Esophagus squamous epithelium (tissue), 5 donors: ENCODE results near the gene TEX48. TPM values are rescaled to one million over a fixed set of nuclear protein-coding genes. Genes with fewer than 3 reads are reported as not detected.

ENCODE experiments used
- DNase-seq: peaks from one replicate; lab custom pipeline; 2025; lab: John Stamatoyannopoulos, UW
- H3K27ac ChIP-seq, 4 donors: fragments of 200-600 bp; sonication (generic); one replicate each; pipeline ENCODE4 v1.5.1; 2016 to 2019; ENCODE audit warnings: mild to moderate bottlenecking in 1 of 4
- H3K27me3 ChIP-seq, 4 donors: fragments of 200-600 bp; sonication (generic); 1 replicate in 3 of 4; 2 replicates in 1 of 4; pipeline versions ENCODE4 v1.5.1 to v1.6.0; 2017 to 2021; ENCODE audit warnings: antibody characterized with exemption in 1 of 4
- H3K36me3 ChIP-seq, 3 donors: fragments of 200-600 bp; sonication (generic); one replicate each; pipeline ENCODE4 v1.5.1; 2016 to 2019
- H3K4me1 ChIP-seq, 3 donors: fragments of 200-600 bp; sonication (generic); one replicate each; pipeline ENCODE4 v1.5.1; 2017 to 2019
- H3K4me3 ChIP-seq, 4 donors: fragments of 200-600 bp; sonication (generic); 1 replicate in 3 of 4; 2 replicates in 1 of 4; pipeline ENCODE4 v1.5.1; 2016 to 2019; ENCODE audit warnings: mild to moderate bottlenecking in 2 of 4, moderate library complexity in 1 of 4
- H3K9me3 ChIP-seq, 3 donors: fragments of 200-600 bp; sonication (generic); one replicate each; pipeline ENCODE4 v1.5.1; 2016 to 2019
- POLR2A ChIP-seq, 4 donors: fragments of 450-650 bp; IDR thresholded peaks; one replicate each; pipeline ENCODE4 v1.6.1; 2017; ENCODE audit warnings: antibody characterized with exemption in 4 of 4, mild to moderate bottlenecking in 4 of 4, moderate library complexity in 3 of 4
- WGBS, 2 donors: methylation state at CpG; one replicate each; pipeline ENCODE4 v1.1.5; 2018; 5-methylcytosine and 5-hydroxymethylcytosine counted together
- intact Hi-C: fragments of 100-400 bp; cut with DNase I; formaldehyde crosslinking; loops from one replicate; pipeline ENCODE4 v1.15.0; 2022
- total RNA-seq, 4 donors: library from RNA; depleted of rRNA; stranded (reverse); fragments of >200 nt; gene quantifications; one replicate each; pipeline ENCODE4 v1.1.0, GENCODE V29; 2016
- TF ChIP-seq, protein P1 (sequence below), 6 experiments: fragments of 450-650 bp in 4 of 6; fragments of 200-600 bp in 2 of 6; sonication (generic) in 2 of 6; IDR thresholded peaks; one replicate each; pipeline ENCODE4 v1.5.1; 2016 to 2019; ENCODE audit warnings: antibody characterized with exemption in 6 of 6, mild to moderate bottlenecking in 4 of 6, moderate library complexity in 4 of 6
- donor health status: DM: yes; HTN: yes; CAD: no.

TEX48 gene
- total RNA-seq, 4 donors from 2014 or later = not detected

DNA sequence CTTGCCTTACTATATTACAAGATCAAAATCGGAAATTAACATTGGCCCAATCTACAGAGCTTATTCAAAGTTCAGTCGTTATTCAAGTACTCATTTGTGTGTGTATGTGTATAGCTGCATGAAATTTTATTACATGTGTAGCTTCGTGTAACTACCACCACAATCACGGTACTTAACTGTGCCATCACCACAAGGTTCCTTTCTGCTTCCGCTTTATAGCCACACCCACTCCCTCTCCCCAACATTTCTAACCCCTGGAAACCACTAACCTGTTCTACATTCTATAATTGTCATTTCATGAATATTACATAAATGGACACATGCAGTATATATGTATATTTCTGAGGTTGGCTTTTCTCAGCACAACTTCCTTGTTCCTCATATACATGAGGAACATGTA lies 4.0 kb upstream of the TEX48 start:
- WGBS, 2 donors = 74 to 76% methylated on average over 5 of the region's 5 CpGs
- Histone ChIP-seq H3K27me3 (peaks cover 0 to 4% (median 0%) of the 10 kb centered on the region in 4 donors), H3K4me1 (peaks cover 0 to 4% (median 0%) of the 10 kb centered on the region in 3 donors), H3K27ac (no peak overlapping the region), H3K4me3 (no peak overlapping the region), H3K9me3 (no peaks in the 10 kb centered on the region), H3K36me3 (no peaks in the 10 kb centered on the region)
- DNase-seq = no peak
- intact Hi-C loops = loop anchor here (10.0 kb wide), 1 partner anchor 229 kb away; no protein-coding TSS in a partner anchor
- TF ChIP-seq, protein P1, sequence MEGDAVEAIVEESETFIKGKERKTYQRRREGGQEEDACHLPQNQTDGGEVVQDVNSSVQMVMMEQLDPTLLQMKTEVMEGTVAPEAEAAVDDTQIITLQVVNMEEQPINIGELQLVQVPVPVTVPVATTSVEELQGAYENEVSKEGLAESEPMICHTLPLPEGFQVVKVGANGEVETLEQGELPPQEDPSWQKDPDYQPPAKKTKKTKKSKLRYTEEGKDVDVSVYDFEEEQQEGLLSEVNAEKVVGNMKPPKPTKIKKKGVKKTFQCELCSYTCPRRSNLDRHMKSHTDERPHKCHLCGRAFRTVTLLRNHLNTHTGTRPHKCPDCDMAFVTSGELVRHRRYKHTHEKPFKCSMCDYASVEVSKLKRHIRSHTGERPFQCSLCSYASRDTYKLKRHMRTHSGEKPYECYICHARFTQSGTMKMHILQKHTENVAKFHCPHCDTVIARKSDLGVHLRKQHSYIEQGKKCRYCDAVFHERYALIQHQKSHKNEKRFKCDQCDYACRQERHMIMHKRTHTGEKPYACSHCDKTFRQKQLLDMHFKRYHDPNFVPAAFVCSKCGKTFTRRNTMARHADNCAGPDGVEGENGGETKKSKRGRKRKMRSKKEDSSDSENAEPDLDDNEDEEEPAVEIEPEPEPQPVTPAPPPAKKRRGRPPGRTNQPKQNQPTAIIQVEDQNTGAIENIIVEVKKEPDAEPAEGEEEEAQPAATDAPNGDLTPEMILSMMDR (IDR thresholded peaks at IDR 0.05) = no peak
- no peak for TF ChIP-seq POLR2A (IDR thresholded peaks at IDR 0.05)

DNA sequence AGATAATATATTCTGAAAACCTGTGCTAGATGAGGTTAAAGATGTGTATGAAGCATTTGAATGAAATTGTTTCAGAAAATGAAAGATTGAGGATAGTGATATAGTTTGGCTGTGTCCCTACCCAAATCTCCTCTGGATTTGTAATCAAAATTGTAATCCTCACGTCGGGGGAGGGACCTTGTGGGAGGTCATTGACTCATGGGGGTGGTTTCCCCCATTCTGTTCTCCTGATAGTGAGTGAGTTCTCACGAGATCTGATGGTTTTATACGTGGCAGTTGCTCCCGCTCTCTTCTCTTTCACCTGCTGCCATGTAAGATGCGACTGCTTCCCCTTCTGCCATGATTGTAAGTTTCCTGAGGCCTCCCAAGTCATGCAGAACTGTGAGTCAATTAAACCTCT lies 2.0 kb upstream of the TEX48 start:
- H3K27ac ChIP-seq = no peak overlapping the region
- H3K4me3 ChIP-seq = no peak overlapping the region
- WGBS, 2 donors = 79 to 86% methylated on average over 6 of the region's 6 CpGs
- intact Hi-C loops = loop anchor here (5.0 to 10.0 kb wide), 2 partner anchors 231 to 328 kb away; no protein-coding TSS in a partner anchor
- TF ChIP-seq, protein P1 (IDR thresholded peaks at IDR 0.05) = no peak
- no peak for TF ChIP-seq POLR2A (IDR thresholded peaks at IDR 0.05)
- no peaks in the 10 kb centered on the region for H3K36me3 ChIP-seq
- DNase-seq = no peak
- peaks cover 0 to 4% (median 0%) of the 10 kb centered on the region in 3 donors for H3K4me1 ChIP-seq
- H3K9me3 ChIP-seq = no peaks in the 10 kb centered on the region
- peaks cover 0 to 20% (median 0%) of the 10 kb centered on the region in 4 donors for H3K27me3 ChIP-seq

DNA sequence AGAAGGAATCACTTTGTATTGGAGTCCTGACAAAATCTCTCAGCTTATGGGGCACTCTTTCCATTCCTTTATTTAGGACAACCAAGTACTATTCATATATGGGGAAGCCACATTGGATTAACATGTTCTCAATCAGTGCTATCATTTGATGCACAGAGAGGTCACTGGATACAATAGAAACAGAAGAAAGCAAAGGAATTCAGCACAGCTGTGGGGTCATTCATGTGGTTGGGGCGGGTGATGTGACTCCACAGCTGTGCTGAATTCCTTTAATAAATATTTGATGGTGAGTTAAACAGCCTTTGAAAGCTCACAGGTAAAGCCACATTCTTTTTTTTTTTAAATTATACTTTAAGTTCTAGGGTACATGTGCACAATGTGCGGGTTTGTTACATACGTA lies 854 bp upstream of the TEX48 start:
- 88% methylated on average over 3 of the region's 3 CpGs for WGBS, 2 donors
- intact Hi-C loops = loop anchor here (5.0 to 10.0 kb wide), 2 partner anchors 232 to 329 kb away; no protein-coding TSS in a partner anchor
- no peak overlapping the region for H3K27ac ChIP-seq
- DNase-seq = no peak
- no peaks in the 10 kb centered on the region for H3K36me3 ChIP-seq
- no peak overlapping the region for H3K4me3 ChIP-seq
- H3K9me3 ChIP-seq = no peaks in the 10 kb centered on the region
- H3K27me3 ChIP-seq = peaks cover 0 to 20% (median 0%) of the 10 kb centered on the region in 4 donors
- peaks cover 0 to 4% (median 0%) of the 10 kb centered on the region in 3 donors for H3K4me1 ChIP-seq
- TF ChIP-seq POLR2A (IDR thresholded peaks at IDR 0.05) = no peak
- TF ChIP-seq, protein P1 (IDR thresholded peaks at IDR 0.05) = no peak

DNA sequence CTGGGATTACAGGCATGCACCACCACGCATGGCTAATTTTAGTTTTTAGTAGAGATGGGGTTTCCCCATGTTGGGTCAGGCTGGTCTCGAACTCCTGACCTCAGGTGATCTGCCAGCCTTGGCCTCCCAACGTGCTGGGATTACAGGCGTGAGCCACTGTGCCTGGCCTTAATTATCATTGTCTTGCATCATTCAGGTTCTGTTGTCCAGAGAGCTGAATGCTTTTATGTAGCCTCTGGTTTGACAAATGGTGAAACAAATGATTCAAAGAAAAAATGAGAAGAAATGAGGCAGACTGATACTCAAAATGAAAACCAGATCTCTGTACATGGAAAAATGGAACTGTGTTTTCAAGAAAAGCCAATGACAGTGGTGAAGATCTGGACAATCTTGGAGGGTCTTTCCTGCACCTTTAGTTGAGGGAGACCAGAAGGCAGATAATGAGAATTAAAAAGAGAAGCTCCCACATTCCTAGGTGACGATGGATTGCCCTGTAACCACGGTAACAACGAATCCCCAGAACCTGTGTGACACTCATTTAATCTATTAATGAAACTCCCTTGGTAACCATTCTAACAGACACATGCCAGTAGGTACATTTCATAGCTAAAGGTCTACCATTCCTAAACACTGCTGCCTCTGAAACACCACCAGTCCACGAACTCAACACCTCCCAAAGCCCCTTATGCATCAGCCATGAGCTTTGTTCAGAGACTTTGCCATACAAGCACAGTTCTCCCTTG lies 1.6 kb downstream of the TEX48 start:
- Histone ChIP-seq H3K4me1 (peaks cover 0 to 4% (median 0%) of the 10 kb centered on the region in 3 donors), H3K9me3 (no peaks in the 10 kb centered on the region), H3K27me3 (peaks cover 0 to 34% (median 0%) of the 10 kb centered on the region in 4 donors), H3K36me3 (no peaks in the 10 kb centered on the region), H3K4me3 (no peak overlapping the region), H3K27ac (no peak overlapping the region)
- no peak for DNase-seq
- intact Hi-C loops = loop anchor here (5.0 to 10.0 kb wide), 2 partner anchors 234 to 332 kb away; no protein-coding TSS in a partner anchor
- TF ChIP-seq POLR2A (IDR thresholded peaks at IDR 0.05) = no peak
- TF ChIP-seq, protein P1 (IDR thresholded peaks at IDR 0.05) = no peak
- 54 to 72% methylated on average over 7 of the region's 8 CpGs for WGBS, 2 donors

DNA sequence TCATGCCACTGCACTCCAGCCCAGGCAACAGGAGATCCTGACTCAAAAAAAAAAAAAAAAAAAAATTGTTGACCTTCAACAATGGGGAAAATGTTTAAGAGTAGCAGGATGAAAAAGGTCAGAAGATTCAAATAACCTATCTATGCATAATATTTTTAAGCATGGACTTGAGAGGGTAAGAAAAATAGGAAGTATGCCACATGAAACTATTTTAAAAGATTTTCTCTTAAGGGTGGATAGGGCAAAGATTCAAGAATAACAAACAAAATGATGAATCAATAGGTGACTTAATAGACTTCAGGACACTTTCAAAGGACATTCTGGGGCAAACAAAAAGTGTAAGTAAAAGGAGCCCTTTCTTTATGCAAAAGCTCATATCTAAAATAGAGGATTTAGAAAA lies 3.2 kb downstream of the TEX48 start:
- Histone ChIP-seq H3K4me3 (no peak overlapping the region), H3K27me3 (peaks cover 0 to 36% (median 0%) of the 10 kb centered on the region in 4 donors), H3K36me3 (no peaks in the 10 kb centered on the region), H3K27ac (no peak overlapping the region), H3K9me3 (no peaks in the 10 kb centered on the region), H3K4me1 (peaks cover 0 to 4% (median 0%) of the 10 kb centered on the region in 3 donors)
- TF ChIP-seq, protein P1 (IDR thresholded peaks at IDR 0.05) = no peak
- no peak for TF ChIP-seq POLR2A (IDR thresholded peaks at IDR 0.05)
- intact Hi-C loops = no loop called here
- no peak for DNase-seq
